Keratinocyte (primary cell): Measurements from ENCODE around the gene FBXL5. TPM values are rescaled to one million over a fixed set of nuclear protein-coding genes. Genes with fewer than 3 reads are reported as not detected.

Experiments
- DNase-seq: peaks from one replicate; pipeline ENCODE4 v3.0.0-alpha.2; 2011; ENCODE audit warnings: low read depth, missing footprints, low spot score
- FAIRE-seq: peaks from 2 replicates; lab custom pipeline; 2011; peaks lifted over from hg19 to GRCh38; lab: Jason Lieb, UNC
- H2AFZ ChIP-seq: 2 replicates; pipeline ENCODE4 v1.6.0; 2012; ENCODE audit warnings: low read length, control low read depth, inconsistent platforms; ENCODE audit not compliant: control insufficient read depth
- H3K27ac ChIP-seq: 2 replicates; pipeline ENCODE4 v1.5.1; 2011; ENCODE audit warnings: low read length; ENCODE audit not compliant: control insufficient read depth, insufficient read depth
- H3K27me3 ChIP-seq: 3 replicates; pipeline ENCODE4 v1.6.0; 2011; ENCODE audit warnings: low read length; ENCODE audit not compliant: control insufficient read depth, insufficient read depth; ENCODE audit errors: extremely low read depth
- H3K36me3 ChIP-seq, 2 experiments: 2 replicates in 1 of 2; 3 replicates in 1 of 2; pipeline ENCODE4 v1.5.1; 2011; ENCODE audit warnings: low read length in 2 of 2, mild to moderate bottlenecking in 1 of 2; ENCODE audit not compliant: control insufficient read depth in 2 of 2, insufficient read depth in 2 of 2; ENCODE audit errors: extremely low read depth in 1 of 2
- H3K4me1 ChIP-seq: 3 replicates; pipeline ENCODE4 v1.5.1; 2011; ENCODE audit warnings: low read length; ENCODE audit not compliant: control insufficient read depth, insufficient read depth; ENCODE audit errors: extremely low read depth
- H3K4me2 ChIP-seq: 3 replicates; pipeline ENCODE4 v1.6.0; 2011; ENCODE audit warnings: low read depth, low read length; ENCODE audit not compliant: control insufficient read depth, insufficient read depth; ENCODE audit errors: extremely low read depth
- H3K4me3 ChIP-seq, 3 experiments: fragments of 200-600 bp in 1 of 3; sonication (generic) in 1 of 3; 2 replicates in 2 of 3; 3 replicates in 1 of 3; pipeline ENCODE4 v1.5.1; 2011 to 2016; ENCODE audit warnings: low read length in 3 of 3, mild to moderate bottlenecking in 3 of 3, control low read depth in 2 of 3, inconsistent platforms in 1 of 3, low read depth in 1 of 3, mixed read lengths in 1 of 3, mixed run types in 1 of 3, moderate library complexity in 1 of 3; ENCODE audit not compliant: control insufficient read depth in 2 of 3, insufficient read depth in 2 of 3; ENCODE audit errors: extremely low read depth in 1 of 3
- H3K79me2 ChIP-seq: 2 replicates; pipeline ENCODE4 v1.6.0; 2012; ENCODE audit warnings: low read length; ENCODE audit not compliant: control insufficient read depth, insufficient read depth
- H3K9ac ChIP-seq: 3 replicates; pipeline ENCODE4 v1.6.0; 2011; ENCODE audit warnings: low read length; ENCODE audit not compliant: control insufficient read depth, insufficient read depth; ENCODE audit errors: extremely low read depth
- H3K9me1 ChIP-seq: 3 replicates; pipeline ENCODE4 v1.6.0; 2011; ENCODE audit warnings: low read length; ENCODE audit not compliant: control insufficient read depth, insufficient read depth; ENCODE audit errors: extremely low read depth
- H3K9me3 ChIP-seq: 2 replicates; pipeline ENCODE4 v1.5.1; 2012; ENCODE audit warnings: low read depth, low read length; ENCODE audit not compliant: control insufficient read depth
- H4K20me1 ChIP-seq: 3 replicates; pipeline ENCODE4 v1.6.0; 2011; ENCODE audit warnings: low read length; ENCODE audit not compliant: control insufficient read depth, insufficient read depth; ENCODE audit errors: extremely low read depth
- EZH2 ChIP-seq: IDR thresholded peaks from one replicate; pipeline ENCODE4 v1.6.1; 2012; ENCODE audit warnings: inconsistent platforms, mild to moderate bottlenecking, low read length, moderate library complexity
- dilution Hi-C: fragments of 300-500 bp; cut with MboI; formaldehyde crosslinking; loops from one replicate; pipeline ENCODE4 v1.7.0; 2020; ENCODE audit warnings: low sequenced_read_pairs; ENCODE audit not compliant: extremely low pct_ligation_motif_present
- polyA plus RNA-seq, 5 experiments: library from polyadenylated mRNA; depleted of rRNA in 3 of 5; stranded (reverse) in 3 of 5; stranded (forward) in 1 of 5; unstranded in 1 of 5; fragments of >200 nt; gene quantifications; 1 replicate in 1 of 5; 2 replicates in 3 of 5; 3 replicates in 1 of 5; pipeline versions ENCODE4 v1.2.1 to v1.2.3, GENCODE V29; 2011 to 2012; ENCODE audit warnings: missing spikeins in 2 of 5, low read depth in 1 of 5, low replicate concordance in 1 of 5
- TF ChIP-seq, protein P1 (sequence below), 3 experiments: IDR thresholded peaks in 1 of 3; conservative IDR thresholded peaks in 1 of 3; optimal IDR thresholded peaks in 1 of 3; 2 replicates in 2 of 3; 3 replicates in 1 of 3; pipeline versions ENCODE3 to v1.5.1; 2011; ENCODE audit warnings: low read length in 3 of 3, mild to moderate bottlenecking in 3 of 3, moderate library complexity in 2 of 3, control low read depth in 1 of 3, inconsistent platforms in 1 of 3; ENCODE audit not compliant: insufficient read depth in 2 of 3; ENCODE audit errors: extremely low read depth in 1 of 3

Gene FBXL5
- polyA plus RNA-seq, 1 donor (not counting 4 experiments of a cell fraction or from before 2014, with no cell fraction given) = 63.1 TPM

DNA sequence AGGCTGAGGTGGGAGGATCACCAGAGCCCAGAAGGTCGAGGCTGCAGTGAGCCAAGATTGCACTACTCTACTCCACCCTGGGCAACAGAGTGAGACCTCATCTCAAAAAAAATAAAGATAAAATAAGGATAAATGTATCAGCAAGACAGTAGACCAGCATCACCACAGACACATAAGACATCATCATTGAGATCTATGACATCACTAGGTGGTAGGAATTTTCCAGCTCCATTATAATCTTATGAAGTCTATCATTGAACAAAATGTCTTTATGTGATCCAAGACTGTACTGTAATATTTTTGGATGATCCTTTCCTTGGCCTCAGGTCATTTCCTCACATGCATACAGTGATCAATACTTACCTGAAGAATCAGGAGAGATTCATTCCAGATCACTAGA is 18.2 kb upstream of the FBXL5 start:
- H3K4me3 ChIP-seq = no peak overlapping the region
- H3K4me1 ChIP-seq = peaks cover 41% of the 10 kb centered on the region
- H3K9ac ChIP-seq = no peak overlapping the region
- TF ChIP-seq, protein P1, sequence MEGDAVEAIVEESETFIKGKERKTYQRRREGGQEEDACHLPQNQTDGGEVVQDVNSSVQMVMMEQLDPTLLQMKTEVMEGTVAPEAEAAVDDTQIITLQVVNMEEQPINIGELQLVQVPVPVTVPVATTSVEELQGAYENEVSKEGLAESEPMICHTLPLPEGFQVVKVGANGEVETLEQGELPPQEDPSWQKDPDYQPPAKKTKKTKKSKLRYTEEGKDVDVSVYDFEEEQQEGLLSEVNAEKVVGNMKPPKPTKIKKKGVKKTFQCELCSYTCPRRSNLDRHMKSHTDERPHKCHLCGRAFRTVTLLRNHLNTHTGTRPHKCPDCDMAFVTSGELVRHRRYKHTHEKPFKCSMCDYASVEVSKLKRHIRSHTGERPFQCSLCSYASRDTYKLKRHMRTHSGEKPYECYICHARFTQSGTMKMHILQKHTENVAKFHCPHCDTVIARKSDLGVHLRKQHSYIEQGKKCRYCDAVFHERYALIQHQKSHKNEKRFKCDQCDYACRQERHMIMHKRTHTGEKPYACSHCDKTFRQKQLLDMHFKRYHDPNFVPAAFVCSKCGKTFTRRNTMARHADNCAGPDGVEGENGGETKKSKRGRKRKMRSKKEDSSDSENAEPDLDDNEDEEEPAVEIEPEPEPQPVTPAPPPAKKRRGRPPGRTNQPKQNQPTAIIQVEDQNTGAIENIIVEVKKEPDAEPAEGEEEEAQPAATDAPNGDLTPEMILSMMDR (optimal IDR thresholded peaks at IDR 0.05 in 1 of 3, IDR thresholded peaks at IDR 0.05 in 1 of 3, conservative IDR thresholded peaks at IDR 0.05 in 1 of 3; ENCODE audit: extremely low read depth in 1 of 3, insufficient read depth in 2 of 3, low read length in 3 of 3) = no peak
- no peak for TF ChIP-seq EZH2
- peak overlapping the region; percentile 8 for H3K27ac ChIP-seq
- no peak for FAIRE-seq
- no peak overlapping the region for H2AFZ ChIP-seq
- peaks cover 83% of the 10 kb centered on the region for H3K79me2 ChIP-seq
- no peaks in the 10 kb centered on the region for H3K9me3 ChIP-seq
- H3K9me1 ChIP-seq = no peaks in the 10 kb centered on the region
- H4K20me1 ChIP-seq = no peaks in the 10 kb centered on the region
- peaks cover 0 to 9% of the 10 kb centered on the region in 2 experiments for H3K36me3 ChIP-seq
- H3K4me2 ChIP-seq = no peak overlapping the region
- H3K27me3 ChIP-seq = no peaks in the 10 kb centered on the region
- dilution Hi-C loops = no loop called here
- DNase-seq = no peak

DNA sequence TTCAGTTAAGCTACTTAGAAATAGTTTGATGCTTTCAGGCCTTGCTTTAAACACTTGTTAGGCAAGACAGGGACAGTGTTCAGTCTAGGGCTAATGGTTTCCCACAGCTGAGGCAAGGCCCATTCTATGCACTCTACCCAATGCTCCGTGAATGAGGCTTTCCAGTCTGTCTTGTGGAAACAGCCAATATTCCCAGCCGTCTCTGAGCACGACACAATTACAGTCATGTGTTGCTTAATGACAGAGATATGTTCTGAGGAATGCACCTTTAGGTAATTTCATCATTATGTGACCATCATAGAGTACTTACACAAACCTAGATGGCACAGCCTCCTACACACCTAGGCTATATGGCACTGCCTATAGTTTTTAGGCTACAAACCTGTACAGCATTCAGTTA is 16.9 kb upstream of the FBXL5 start:
- dilution Hi-C loops = no loop called here
- H3K79me2 ChIP-seq = peaks cover 75% of the 10 kb centered on the region

More for the DNA sequence above, 16.9 kb upstream of the FBXL5 start:
- Histone ChIP-seq H3K9me1 (no peaks in the 10 kb centered on the region), H3K9ac (no peak overlapping the region), H3K4me3 (no peak overlapping the region), H3K4me2 (no peak overlapping the region), H3K4me1 (peaks cover 28% of the 10 kb centered on the region), H4K20me1 (no peaks in the 10 kb centered on the region), H3K9me3 (no peaks in the 10 kb centered on the region), H3K27ac (peak overlapping the region; percentile 13), H3K36me3 (peaks cover 0 to 17% of the 10 kb centered on the region in 2 experiments), H2AFZ (no peak overlapping the region), H3K27me3 (no peaks in the 10 kb centered on the region)
- TF ChIP-seq EZH2 = no peak
- TF ChIP-seq, protein P1 (optimal IDR thresholded peaks at IDR 0.05 in 1 of 3, IDR thresholded peaks at IDR 0.05 in 1 of 3, conservative IDR thresholded peaks at IDR 0.05 in 1 of 3; ENCODE audit: extremely low read depth in 1 of 3, insufficient read depth in 2 of 3, low read length in 3 of 3) = no peak
- FAIRE-seq = no peak
- DNase-seq = no peak
